SK-N-SH treated with all-trans-retinoic acid at 6 μM for 48 hours (cell line): ENCODE data around the gene CA5A.
"Not testable (repeated sequence)": the region's sequence is repeated elsewhere in the genome, so short reads cannot be mapped to it uniquely, and the experiment has no call there.

Experiments
- ATAC-seq: fragments of 200-7000 bp; cut with Tn5 transposase; 3 replicates; pipeline ENCODE4 v1.9.1; 2020; ENCODE audit warnings: mild to moderate bottlenecking, moderate library complexity
- CSDC2 ChIP-seq: fragments of 250-450 bp; sonication (Bioruptor Pico); IDR thresholded peaks from 2 replicates; pipeline ENCODE4 v1.5.0; 2020; ENCODE audit warnings: mild to moderate bottlenecking, moderate library complexity
- ESRRG ChIP-seq: fragments of 250-450 bp; sonication (Bioruptor Pico); IDR thresholded peaks from 2 replicates; pipeline ENCODE4 v1.6.1; 2021; ENCODE audit warnings: mild to moderate bottlenecking
- GLIS3 ChIP-seq: fragments of 250-450 bp; sonication (Bioruptor Pico); IDR thresholded peaks from 2 replicates; pipeline ENCODE4 v1.5.0; 2020; ENCODE audit warnings: mild to moderate bottlenecking, moderate library complexity
- OSR1 ChIP-seq: fragments of 250-450 bp; sonication (Bioruptor Pico); IDR thresholded peaks from 2 replicates; pipeline ENCODE4 v1.8.0; 2022; ENCODE audit warnings: moderate library complexity, mild to moderate bottlenecking, inconsistent platforms
- TOX ChIP-seq: fragments of 250-450 bp; sonication (Bioruptor Pico); IDR thresholded peaks from 2 replicates; pipeline ENCODE4 v1.8.0; 2021; ENCODE audit warnings: mild to moderate bottlenecking, moderate library complexity, borderline replicate concordance
- ZNF565 ChIP-seq: fragments of 450-650 bp; formaldehyde crosslinking; conservative IDR thresholded peaks from 2 replicates; pipeline ENCODE4 v1.5.0; 2020; ENCODE audit warnings: low read depth, mild to moderate bottlenecking, moderate library complexity
- ZNF8 ChIP-seq: fragments of 450-650 bp; formaldehyde crosslinking; IDR thresholded peaks from 2 replicates; pipeline ENCODE4 v1.5.0; 2020; ENCODE audit warnings: mild to moderate bottlenecking, moderate library complexity
- TF ChIP-seq, protein P1 (sequence below): fragments of 250-450 bp; sonication (Bioruptor Pico); IDR thresholded peaks from 2 replicates; pipeline ENCODE4 v1.8.0; 2020; ENCODE audit warnings: mild to moderate bottlenecking, moderate library complexity, borderline replicate concordance
- TF ChIP-seq, protein P2 (sequence below): fragments of 250-450 bp; sonication (Bioruptor Pico); IDR thresholded peaks from 2 replicates; pipeline ENCODE4 v1.5.1; 2021; ENCODE audit warnings: mild to moderate bottlenecking, moderate library complexity
- TF ChIP-seq, protein P3 (sequence below): fragments of 250-450 bp; sonication (Bioruptor Pico); IDR thresholded peaks from 2 replicates; pipeline ENCODE4 v1.5.1; 2020; ENCODE audit warnings: low read depth, mild to moderate bottlenecking, moderate library complexity

The CA5A gene

DNA sequence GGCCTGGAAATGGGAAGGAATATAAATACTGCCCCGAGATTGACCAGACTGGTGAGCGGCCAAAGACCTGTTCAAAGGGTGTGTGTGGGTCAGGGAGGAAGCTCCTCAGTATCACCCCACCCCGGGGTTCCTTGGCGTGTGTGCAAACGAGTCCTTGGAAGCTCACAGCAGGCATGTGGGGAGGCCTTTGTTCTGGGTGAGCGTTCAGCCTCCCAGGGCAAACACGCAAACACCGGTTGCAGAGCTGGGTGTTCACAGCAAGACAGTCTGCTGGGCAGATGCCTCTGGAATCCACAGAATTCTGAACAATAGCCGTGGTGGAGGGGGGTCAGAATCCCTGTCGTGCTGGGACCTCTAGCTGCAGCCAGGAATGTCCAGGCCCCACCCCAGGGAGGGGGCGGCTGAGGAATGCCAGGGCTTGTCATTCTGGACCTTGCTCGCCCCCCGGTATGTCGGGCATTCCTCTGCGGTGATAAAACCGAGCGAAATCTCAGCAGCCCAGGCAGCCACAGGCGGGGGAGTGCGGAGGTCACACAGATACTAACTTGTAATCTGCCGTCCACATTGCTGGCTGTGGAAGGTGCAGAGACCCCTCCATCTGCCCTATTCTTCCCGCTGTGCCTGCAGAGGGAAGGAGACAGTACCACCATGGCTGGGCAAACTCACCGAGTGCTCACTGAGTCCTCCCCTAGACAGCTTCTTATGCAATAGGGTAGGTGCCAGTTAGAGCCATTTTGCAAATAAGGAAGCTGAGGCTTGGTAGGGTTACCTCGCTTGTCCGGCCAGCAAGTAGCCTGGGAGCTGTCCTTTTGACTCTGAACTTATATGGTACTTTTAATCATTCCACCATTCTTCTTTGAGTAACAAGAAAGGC lies 65.7 kb downstream of the CA5A start:
- 0 out of 2 replicates have a peak, but pooled peaks have one; percentile 6 for TF ChIP-seq CSDC2
- TF ChIP-seq, protein P1, sequence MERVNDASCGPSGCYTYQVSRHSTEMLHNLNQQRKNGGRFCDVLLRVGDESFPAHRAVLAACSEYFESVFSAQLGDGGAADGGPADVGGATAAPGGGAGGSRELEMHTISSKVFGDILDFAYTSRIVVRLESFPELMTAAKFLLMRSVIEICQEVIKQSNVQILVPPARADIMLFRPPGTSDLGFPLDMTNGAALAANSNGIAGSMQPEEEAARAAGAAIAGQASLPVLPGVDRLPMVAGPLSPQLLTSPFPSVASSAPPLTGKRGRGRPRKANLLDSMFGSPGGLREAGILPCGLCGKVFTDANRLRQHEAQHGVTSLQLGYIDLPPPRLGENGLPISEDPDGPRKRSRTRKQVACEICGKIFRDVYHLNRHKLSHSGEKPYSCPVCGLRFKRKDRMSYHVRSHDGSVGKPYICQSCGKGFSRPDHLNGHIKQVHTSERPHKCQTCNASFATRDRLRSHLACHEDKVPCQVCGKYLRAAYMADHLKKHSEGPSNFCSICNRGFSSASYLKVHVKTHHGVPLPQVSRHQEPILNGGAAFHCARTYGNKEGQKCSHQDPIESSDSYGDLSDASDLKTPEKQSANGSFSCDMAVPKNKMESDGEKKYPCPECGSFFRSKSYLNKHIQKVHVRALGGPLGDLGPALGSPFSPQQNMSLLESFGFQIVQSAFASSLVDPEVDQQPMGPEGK (CRISPR knock-in tag): peak; percentile 40; the same call in 1 of the 2 replicates
- peak; percentile 13; the same call in 2 of the 3 replicates for ATAC-seq

DNA sequence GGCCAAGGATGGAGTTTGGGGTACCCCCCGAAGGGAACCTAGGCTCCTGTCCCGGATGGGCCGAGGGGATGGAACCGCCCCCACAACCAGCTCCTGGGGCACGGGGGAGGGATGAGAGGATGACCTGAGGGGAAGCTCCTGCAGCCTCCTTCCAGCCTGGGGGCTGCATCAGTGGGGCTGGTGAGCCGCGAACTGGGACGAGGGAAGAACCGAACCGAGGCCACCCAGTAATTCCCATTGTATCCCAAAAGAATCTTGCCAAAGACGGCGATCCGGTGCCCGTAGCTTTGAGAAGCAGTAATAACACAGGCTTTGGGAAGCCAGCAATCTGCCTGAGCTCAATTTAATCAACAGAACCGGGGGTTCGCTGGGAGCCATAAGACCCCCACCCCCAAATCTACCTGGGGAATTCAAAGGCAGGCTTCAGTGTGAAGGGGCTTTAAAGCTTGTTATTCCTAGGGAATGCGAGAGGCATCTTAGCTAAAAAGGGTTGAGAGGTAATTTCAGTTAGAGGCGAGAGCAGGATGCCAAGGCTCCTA lies 66.4 kb downstream of the CA5A start:
- ATAC-seq: not testable (repeated sequence)

DNA sequence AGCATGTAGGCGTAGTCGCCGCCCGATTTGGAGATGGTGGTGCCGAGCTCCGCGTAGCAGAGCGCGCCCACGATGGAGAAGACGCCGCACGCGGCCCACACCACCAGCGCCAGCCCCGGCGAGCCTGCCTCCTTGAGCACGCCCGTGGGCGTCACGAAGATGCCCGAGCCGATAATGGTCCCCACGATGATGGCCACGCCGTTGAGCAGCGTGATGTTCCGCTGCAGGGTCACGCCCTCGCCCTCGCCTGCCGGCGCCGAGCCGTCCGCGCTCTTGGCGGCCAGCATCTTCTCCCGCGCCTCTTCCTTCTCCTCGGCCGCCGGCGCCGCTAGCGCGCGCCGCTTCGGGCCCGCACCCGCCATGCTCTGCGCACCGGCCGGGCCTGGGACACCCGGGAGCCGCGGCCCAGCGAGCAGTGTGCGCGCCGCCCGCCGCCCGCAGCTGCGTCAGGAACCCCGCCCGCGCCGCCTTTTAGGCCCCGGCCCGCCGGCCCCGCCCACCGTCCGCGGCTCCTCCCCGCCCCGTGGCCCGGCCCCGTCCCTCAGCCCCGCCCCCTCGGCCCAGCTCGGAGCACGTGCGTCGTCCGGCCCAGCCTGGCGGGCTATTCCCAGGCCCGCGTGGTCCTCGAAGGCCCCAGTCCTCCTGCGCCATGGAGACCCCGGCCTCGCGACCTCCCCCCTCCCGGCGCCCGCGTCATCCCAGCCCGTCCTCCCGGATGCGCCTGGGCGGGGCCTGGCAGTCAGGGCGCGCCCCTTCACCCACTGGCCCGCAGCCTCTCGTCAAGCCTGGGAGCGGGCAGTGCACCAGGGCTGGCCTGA lies 67.1 kb downstream of the CA5A start, which contains the start of gene SLC7A5:
SLC7A5 (minus strand) TSS at position 447 of the 818 bp plus-strand sequence; CDS start at position 362, 85 bp downstream.
- peak; percentile 67 for ATAC-seq

DNA sequence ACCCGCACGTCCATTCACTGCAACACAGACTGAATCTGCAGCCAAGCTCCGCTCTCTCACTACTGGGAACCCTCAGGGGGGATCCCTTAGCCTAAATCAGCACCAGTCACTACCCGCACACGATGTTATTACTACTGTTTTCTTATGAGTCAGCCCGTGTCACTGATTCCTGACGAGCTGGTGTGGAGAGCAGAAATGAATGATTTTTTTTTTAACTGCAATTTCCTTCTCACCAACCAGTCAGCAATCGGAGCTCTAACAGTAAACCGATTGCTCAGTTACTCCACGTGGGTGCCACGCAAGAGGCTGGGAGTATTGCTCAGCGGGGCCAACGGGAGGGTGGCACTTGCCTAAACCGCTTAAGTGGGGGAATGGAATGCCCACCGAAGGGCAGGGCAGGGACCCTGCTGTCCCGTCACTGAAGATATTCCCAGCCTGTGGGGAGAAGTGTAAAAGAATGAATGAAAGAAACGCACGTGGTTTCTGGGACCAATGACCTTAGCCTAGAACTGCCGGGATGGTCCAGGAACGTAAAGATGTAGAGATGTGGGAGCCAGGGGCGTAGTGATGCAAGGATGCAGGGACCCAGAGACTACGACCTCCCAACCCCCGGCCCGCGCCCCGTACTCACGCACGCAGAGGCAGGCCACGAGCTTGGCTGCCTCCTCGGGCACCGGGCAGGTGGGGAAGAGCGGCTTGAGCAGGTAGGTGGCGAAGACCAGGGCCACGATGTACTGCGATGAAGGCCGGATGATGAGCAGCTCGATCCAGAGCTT lies 67.9 kb downstream of the CA5A start:
- peak; percentile 70 for ATAC-seq

DNA sequence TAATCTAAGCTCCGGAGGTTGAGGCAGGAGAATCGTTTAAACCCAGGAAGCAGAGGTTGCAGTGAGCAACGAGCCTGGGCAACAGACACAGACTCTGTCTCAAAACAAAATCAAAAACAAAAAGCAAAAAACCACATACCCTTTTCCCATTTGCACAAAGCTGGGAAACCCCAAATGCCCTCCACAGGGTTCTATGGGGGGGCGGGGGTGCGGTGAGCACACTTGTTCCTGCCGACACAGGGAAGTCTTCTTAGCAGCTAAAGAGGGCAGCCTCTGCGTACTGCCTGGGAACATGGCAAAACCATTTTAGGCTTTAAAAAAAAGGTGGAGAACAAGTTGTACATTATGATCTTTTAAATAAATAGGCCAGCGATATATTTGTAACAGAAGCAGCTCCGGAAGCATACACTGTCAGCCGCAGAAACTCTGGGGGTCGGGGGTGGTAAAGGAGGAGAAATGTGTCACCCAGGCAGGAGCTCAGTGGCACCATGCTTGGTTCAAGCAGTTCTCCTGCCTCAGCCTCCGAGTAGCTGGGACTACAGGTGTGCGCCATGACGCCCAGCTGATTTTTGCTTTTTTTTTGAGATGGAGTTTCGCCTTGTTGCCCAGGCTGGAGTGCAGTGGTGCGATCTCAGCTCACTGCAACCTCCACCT lies 70.3 kb downstream of the CA5A start:
- not testable (repeated sequence) for ATAC-seq

DNA sequence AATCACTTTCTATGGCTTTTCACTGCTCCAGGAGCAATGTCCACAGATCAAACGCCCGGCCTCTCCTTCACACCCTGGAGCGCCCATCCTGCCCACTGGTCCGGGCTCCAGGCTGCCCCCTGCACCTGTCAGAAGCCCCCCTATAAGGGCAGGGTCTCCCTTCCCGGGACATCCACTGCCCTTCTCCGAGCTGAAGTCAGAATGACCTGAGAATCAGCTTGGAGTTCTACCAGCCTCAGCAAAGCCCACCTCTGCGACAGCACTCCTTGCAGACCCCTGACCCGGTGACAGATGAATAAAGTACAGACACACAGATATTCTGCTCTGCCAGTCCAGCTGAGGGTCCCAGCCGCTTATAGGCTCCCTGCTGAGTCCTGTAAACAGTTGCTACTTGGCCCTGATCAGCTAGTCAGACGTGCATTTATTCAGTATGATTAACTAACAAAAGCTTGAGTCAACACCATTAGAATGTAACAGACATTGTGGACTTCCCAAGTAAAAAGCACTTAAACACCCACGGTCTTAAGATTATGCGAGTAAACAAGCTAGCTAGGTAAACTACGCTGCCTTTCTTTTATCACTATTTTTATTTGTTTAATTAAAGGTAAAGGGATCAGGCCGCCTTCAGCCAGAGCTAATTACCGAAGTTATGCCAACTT lies 71.9 kb downstream of the CA5A start:
- TF ChIP-seq, protein P2, sequence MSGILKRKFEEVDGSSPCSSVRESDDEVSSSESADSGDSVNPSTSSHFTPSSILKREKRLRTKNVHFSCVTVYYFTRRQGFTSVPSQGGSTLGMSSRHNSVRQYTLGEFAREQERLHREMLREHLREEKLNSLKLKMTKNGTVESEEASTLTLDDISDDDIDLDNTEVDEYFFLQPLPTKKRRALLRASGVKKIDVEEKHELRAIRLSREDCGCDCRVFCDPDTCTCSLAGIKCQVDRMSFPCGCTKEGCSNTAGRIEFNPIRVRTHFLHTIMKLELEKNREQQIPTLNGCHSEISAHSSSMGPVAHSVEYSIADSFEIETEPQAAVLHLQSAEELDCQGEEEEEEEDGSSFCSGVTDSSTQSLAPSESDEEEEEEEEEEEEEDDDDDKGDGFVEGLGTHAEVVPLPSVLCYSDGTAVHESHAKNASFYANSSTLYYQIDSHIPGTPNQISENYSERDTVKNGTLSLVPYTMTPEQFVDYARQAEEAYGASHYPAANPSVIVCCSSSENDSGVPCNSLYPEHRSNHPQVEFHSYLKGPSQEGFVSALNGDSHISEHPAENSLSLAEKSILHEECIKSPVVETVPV: no peak
- TF ChIP-seq ESRRG (CRISPR knock-in tag): no peak
- no peak for TF ChIP-seq ZNF8 (CRISPR knock-in tag)
- TF ChIP-seq, protein P3, sequence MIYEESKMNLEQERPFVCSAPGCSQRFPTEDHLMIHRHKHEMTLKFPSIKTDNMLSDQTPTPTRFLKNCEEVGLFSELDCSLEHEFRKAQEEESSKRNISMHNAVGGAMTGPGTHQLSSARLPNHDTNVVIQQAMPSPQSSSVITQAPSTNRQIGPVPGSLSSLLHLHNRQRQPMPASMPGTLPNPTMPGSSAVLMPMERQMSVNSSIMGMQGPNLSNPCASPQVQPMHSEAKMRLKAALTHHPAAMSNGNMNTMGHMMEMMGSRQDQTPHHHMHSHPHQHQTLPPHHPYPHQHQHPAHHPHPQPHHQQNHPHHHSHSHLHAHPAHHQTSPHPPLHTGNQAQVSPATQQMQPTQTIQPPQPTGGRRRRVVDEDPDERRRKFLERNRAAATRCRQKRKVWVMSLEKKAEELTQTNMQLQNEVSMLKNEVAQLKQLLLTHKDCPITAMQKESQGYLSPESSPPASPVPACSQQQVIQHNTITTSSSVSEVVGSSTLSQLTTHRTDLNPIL (CRISPR knock-in tag): no peak
- TF ChIP-seq GLIS3: no peak
- TF ChIP-seq TOX (CRISPR knock-in tag): no peak
- no peak for TF ChIP-seq ZNF565 (CRISPR knock-in tag)
- no peak for TF ChIP-seq OSR1 (CRISPR knock-in tag)
- no peak for ATAC-seq

DNA sequence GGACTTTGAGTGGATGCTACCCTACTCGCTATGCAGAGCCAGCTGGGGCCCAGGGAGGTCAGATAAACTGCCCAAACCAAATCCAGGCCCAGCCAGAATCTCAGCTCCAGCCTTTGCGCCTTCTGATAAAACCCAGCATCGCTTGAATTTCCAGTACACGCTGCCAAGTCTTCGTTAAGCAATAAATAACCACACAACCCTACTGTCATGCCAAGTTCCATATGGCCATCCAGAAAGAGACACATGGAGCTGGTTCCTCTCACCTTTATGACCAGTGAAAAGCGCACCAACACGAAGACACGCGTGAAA lies 73.0 kb downstream of the CA5A start:
- ATAC-seq: not testable (repeated sequence)

DNA sequence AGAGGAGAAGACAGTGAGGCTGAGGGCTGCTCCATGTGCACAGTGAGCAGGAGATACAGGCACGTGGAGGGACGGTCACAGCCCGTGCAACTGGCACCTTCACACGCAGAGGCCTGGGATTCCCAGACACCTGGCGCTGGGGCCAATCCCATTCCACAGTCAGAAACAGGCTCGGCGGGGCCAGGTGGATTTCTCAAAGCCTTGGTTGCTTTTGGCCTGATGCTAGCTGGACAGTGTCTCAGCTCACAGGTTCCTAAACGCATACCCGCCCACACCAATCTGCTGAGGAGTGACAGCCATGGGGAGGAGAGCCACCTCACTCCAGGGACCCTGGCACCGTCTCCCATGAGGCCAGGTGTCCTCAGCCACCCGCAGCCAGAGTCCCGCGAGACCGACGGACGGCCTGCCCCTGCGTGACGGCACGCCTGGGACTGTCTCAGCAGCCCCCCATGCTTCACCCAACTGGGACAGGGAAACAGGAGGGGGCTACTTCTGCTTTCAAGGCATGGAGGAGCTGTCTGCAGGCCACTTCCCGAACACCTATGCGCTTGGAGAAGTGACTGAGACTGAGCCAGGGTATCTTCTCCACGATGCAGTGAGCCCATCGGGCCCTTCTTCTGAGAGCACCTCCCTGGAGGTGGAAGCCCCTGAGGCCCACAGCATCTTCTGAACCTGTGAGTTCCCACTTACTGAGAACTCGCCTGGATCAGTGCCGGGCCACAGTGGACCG lies 73.6 kb downstream of the CA5A start:
- ATAC-seq: not testable (repeated sequence)

DNA sequence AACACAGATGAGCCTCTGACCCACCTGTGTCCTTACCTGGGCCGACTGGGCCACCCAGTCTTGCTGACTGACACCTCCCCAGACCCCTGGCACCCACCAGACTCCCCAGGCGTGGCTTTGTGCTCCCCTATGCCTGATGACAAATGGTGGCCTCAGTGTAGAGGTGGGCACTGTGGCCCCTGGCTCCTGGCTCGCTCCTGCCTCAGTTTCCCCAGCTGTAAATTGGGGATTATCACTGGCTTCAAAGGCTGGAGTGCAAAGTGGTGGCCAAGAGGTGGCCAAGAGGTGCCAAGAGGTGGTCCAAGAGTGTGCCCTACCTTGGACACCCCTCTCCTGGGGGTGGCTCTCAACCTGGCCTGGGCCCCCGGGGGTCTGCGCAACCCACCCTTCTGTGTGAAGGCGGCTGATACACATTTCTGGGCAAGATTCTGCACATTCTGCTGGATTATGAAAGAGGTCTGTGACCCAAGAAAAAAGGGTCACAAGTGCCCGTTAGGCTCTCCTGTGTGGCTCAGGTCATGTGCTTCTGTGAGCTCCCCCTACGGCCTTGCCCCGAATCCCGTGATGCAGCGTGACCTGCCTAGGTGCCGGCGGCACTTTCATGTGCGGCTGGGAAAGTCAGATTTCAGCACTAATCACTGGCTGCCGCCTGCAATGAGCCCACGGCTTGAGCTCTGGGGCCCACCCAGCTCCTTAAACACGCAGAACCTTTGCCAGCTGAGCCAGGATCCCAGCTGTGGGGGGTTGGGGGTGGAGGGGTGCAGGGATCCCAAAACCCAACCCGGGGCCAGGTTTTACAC lies 74.8 kb downstream of the CA5A start:
- ATAC-seq: not testable (repeated sequence)
